AG09319 (cell line): Measurements from ENCODE around the gene KCNJ9.

Experiments
- DNase-seq: peaks from one replicate; pipeline ENCODE4 v3.0.0-alpha.2; 2010; ENCODE audit warnings: low read depth; ENCODE audit errors: extremely low read depth
- TF ChIP-seq, protein P1 (sequence below): IDR thresholded peaks from 2 replicates; pipeline ENCODE4 v1.5.1; 2011; ENCODE audit warnings: low read depth, mild to moderate bottlenecking, inconsistent platforms, low read length, moderate library complexity

The KCNJ9 gene

DNA sequence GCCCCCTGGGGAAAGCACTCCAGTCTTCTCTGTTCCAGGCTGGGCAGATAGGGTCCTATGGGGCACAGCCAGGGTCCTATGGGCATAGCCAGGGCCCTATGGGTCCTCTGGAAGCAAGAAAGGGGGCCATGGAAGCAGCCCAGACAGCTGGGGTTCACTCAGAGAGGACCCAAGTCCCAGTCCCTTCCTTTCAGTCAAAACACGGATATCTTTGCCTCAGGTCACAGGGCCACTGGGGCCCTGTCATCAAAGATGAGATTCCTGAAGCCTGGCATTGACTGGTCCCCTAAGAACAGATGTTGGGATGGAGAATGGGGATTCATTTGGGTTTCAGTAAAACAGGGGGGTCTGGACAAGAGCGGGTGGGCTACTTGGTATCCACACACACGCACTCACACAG is 8.5 kb downstream of the KCNJ9 start:
- TF ChIP-seq, protein P1, sequence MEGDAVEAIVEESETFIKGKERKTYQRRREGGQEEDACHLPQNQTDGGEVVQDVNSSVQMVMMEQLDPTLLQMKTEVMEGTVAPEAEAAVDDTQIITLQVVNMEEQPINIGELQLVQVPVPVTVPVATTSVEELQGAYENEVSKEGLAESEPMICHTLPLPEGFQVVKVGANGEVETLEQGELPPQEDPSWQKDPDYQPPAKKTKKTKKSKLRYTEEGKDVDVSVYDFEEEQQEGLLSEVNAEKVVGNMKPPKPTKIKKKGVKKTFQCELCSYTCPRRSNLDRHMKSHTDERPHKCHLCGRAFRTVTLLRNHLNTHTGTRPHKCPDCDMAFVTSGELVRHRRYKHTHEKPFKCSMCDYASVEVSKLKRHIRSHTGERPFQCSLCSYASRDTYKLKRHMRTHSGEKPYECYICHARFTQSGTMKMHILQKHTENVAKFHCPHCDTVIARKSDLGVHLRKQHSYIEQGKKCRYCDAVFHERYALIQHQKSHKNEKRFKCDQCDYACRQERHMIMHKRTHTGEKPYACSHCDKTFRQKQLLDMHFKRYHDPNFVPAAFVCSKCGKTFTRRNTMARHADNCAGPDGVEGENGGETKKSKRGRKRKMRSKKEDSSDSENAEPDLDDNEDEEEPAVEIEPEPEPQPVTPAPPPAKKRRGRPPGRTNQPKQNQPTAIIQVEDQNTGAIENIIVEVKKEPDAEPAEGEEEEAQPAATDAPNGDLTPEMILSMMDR, result no peak
- DNase-seq, result no peak

DNA sequence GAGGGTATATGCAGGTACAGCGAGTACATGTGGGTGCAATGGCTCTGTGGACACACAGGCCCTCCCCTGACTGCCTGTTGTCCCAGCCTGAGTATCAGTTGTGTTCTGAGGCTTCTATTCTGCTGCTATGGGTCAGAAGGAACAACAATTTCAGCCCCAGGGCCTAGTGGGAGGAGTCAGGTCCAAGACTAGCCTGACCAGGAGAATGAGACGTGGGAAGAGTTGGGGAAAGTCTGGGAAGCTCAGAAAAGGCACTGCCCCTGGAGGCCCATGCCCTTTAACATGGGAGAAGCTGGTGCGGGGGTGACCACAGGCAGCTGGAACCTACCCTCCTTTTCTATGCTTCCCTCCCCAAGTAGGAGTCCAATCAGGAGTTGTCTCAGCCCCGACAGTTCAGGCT is 9.4 kb downstream of the KCNJ9 start:
- no peak for DNase-seq
- TF ChIP-seq, protein P1, result no peak

DNA sequence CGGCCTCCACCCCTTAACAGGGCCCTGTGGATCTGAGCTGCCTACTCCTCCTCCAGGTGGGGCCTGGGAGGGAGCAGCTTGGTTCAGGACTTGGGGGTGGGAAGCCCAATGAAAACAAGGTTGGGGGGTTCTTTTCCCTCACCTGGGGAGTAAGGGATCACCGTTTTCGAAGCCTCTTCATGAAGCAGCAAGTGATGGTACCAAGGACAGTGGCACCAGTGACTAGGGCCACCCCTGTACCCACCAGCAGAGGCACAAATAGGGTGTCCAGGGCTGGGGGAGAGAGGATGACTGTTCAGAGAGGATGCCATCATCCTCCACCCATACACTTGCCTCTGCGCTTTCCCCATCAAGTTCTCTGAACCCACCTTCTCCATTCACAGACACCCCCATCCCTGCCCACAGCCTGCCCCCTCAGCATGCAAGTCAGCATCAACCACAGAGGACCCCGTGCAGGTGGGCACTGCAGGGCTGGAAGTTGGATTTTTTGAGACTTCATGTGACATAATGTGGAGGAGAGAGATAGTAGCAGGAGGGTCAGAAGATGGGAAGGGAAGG is 10.4 kb downstream of the KCNJ9 start:
- DNase-seq, result no peak
- TF ChIP-seq, protein P1, result no peak

DNA sequence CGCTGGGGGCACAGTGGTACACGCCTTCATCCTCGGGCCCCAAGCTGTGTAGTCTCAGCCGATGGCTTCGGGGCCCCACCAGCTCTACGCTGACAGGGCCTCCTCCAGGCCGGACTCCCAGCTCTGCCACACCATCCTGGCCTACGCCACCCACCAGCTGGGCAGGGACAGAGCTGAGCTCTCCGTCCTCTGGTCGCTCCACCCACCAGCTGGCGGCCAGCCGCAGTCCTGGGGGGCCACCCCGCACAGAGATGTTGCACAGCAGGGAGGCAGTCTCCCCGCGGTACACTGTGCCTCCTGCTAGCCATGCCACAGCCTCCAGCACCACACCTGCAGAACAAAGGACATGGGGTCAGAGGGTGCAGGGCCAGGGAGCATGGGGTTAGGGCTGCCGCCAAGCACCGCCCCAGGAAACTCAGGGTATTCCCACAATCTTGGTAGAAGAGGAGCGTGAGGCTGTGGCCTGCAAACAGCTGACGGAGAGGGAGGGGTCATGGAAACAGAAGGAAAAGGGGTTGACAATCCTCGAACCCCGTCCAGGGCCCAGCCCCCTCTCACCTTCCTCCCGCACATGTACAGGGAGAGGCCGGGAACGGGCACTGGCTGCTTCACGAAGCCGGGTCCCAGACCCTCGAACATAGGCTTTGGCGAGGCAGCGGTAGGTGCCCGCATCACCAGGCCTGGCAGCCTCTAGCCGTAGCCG is 11.2 kb downstream of the KCNJ9 start:
- no peak for DNase-seq
- TF ChIP-seq, protein P1, result no peak

DNA sequence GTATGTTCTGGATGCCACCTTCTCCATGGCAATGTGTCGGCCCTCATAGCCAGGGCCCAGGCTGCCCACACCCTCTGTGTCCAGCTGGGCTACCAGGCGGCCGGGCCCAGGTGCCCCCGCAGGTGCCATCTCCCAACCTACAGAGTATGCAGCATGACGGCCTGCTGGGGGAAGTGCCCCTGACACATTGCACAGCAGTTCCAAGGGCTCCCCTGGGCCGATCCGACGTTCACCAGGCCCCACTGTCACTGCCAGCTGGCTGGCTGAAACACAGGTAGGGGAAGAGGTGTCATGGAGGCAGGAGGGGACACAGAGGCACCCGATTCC is 11.7 kb downstream of the KCNJ9 start:
- TF ChIP-seq, protein P1, result no peak

DNA sequence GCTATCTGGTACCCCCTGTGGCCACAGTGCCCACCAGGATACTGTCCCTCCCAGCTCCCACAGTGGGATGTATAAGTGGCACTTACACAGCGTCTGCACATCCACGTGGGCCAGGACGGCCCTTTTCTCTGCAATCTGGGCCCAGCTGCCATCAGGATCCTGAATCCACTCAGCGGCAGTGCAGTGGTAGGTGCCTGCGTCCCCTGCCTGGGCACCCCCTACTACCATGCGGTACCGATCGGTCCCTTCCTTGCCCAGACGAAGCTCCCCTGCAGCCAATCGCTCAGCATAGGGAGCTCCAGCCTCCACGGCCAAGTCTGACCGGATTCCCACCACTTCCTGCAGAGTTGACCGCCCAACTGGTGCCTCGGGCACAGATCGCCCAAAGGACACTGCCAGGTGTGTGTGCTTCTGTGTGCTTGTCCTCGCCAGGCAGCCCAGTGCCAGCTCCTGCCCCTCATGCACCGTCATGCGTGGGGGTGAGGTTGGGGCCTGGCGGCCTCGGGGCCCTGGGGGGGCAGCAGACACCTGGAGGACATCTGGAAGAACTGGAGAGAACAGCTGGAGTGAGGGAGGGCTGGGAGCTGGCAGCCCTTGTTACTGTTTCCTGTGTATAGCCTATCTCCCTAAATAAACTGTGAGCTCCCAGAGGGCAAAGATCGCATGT is 12.4 kb downstream of the KCNJ9 start:
- TF ChIP-seq, protein P1, result no peak
- DNase-seq, result no peak

More for the DNA sequence above, 11.7 kb downstream of the KCNJ9 start:
- no peak for DNase-seq

DNA sequence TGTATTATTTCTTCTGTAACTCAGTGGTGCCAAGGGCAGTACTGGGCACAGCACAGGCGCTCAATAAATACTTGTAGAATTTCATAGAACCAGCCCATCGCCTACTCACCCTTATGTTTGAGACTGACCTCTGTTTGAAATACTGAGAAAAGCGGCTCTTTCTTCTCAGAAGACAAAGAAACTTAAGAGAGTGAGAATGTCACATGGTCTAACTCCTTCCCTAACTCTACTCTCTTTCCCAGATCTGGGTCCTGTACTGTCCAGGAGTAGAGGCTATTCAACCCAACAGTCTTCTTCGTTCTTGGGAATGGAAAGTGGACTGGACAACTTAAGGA is 12.9 kb downstream of the KCNJ9 start:
- TF ChIP-seq, protein P1, result no peak
- DNase-seq, result no peak
